SK-N-MC (cell line): ENCODE data around the gene FSD2.

ENCODE experiments used
- DNase-seq: peaks from one replicate; pipeline ENCODE4 v3.0.0-alpha.2; 2011; ENCODE audit warnings: low read depth, low spot score
- H3K27ac ChIP-seq: fragments of 200-600 bp; sonication (generic); 2 replicates; pipeline ENCODE4 v1.5.1; 2016; ENCODE audit warnings: mixed run types
- H3K36me3 ChIP-seq: fragments of 200-600 bp; sonication (generic); 2 replicates; pipeline ENCODE4 v1.6.1; 2017; ENCODE audit warnings: antibody characterized with exemption, low read length, mixed read lengths; ENCODE audit not compliant: insufficient read depth
- H3K4me3 ChIP-seq: fragments of 200-600 bp; sonication (generic); 2 replicates; pipeline ENCODE4 v1.5.1; 2016
- H3K9ac ChIP-seq: fragments of 200-600 bp; sonication (generic); 2 replicates; pipeline ENCODE4 v1.8.0; 2017; ENCODE audit warnings: mixed run types, mixed read lengths; ENCODE audit not compliant: insufficient read length
- H3K9me3 ChIP-seq: fragments of 200-600 bp; sonication (generic); 2 replicates; pipeline ENCODE4 v1.6.1; 2017; ENCODE audit warnings: low read depth, mild to moderate bottlenecking, antibody characterized with exemption, low read length, moderate library complexity, mixed read lengths
- EZH2 ChIP-seq: fragments of 200-600 bp; sonication (generic); IDR thresholded peaks from one replicate; pipeline ENCODE4 v1.6.1; 2017; ENCODE audit warnings: antibody characterized with exemption
- FOXP2 ChIP-seq: optimal IDR thresholded peaks from 2 replicates; pipeline ENCODE3; 2011; ENCODE audit warnings: mild to moderate bottlenecking, moderate library complexity; ENCODE audit not compliant: insufficient read depth; ENCODE audit errors: extremely low read length, control extremely low read depth
- POLR2AphosphoS5 ChIP-seq: IDR thresholded peaks from 2 replicates; pipeline ENCODE4 v1.6.1; 2012; ENCODE audit warnings: mild to moderate bottlenecking, low read depth, low read length, borderline replicate concordance

The FSD2 gene

DNA sequence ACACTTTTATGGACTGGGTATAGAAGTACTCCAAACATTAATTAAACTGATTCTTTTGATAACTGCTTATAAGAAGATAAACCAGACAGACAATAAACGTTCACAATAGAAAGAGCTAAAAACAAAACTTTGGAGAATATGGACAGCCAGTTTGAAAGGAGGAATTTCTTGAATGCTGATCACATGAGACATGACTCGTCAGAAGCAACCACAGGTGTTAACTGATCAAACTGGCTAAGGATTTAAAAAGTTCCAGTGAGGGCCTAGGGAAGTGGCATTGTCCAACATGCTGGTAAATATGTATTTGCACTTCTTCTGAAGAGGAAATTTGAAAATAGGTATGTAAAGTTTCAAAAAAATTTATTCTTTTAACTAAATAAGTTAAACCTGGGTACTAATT, 66.8 kb downstream of the FSD2 start:
- DNase-seq: no peak
- no peak overlapping the region for H3K9ac ChIP-seq
- no peaks in the 10 kb centered on the region for H3K9me3 ChIP-seq
- TF ChIP-seq POLR2AphosphoS5: no peak
- TF ChIP-seq FOXP2: no peak
- TF ChIP-seq EZH2: no peak
- H3K4me3 ChIP-seq: no peak overlapping the region
- no peak overlapping the region for H3K27ac ChIP-seq
- H3K36me3 ChIP-seq: no peaks in the 10 kb centered on the region

DNA sequence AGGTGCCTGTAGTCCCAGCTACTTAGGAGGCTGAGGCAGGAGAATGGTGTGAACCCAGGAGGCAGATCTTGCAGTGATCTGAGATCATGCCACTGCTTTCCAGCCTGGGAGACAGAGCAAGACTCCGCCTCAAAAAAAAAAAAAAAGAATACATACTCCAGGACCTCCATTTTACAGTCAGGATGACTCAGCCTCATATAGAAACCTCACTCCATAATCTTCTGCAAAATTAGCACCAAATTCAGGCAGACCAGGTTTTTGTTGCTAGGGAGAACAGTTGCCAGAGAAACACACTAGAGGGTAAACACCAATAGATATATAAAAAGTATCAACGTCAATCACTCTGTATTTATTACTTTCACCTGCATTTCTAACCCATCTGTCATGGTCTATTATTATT, 67.9 kb downstream of the FSD2 start:
- Histone ChIP-seq H3K4me3 (no peak overlapping the region), H3K27ac (no peak overlapping the region), H3K36me3 (no peaks in the 10 kb centered on the region), H3K9me3 (no peaks in the 10 kb centered on the region), H3K9ac (no peak overlapping the region)
- no peak for DNase-seq
- TF ChIP-seq FOXP2 (no peak), EZH2 (no peak), POLR2AphosphoS5 (no peak)

- TF ChIP-seq POLR2AphosphoS5: no peak
- Histone ChIP-seq H3K27ac (no peak overlapping the region), H3K9me3 (no peaks in the 10 kb centered on the region), H3K36me3 (no peaks in the 10 kb centered on the region), H3K4me3 (no peak overlapping the region), H3K9ac (no peak overlapping the region)
- DNase-seq: no peak
These were observed 74.3 kb downstream of the FSD2 start for GRCh38 chr15:82731527-82731926.

GRCh38 chr15:82730022-82730530, 75.8 kb downstream of the FSD2 start:
- Histone ChIP-seq H3K27ac (no peak overlapping the region), H3K4me3 (no peak overlapping the region), H3K9me3 (no peaks in the 10 kb centered on the region), H3K9ac (no peak overlapping the region), H3K36me3 (no peaks in the 10 kb centered on the region)
- DNase-seq: no peak
- no peak for TF ChIP-seq FOXP2

DNA sequence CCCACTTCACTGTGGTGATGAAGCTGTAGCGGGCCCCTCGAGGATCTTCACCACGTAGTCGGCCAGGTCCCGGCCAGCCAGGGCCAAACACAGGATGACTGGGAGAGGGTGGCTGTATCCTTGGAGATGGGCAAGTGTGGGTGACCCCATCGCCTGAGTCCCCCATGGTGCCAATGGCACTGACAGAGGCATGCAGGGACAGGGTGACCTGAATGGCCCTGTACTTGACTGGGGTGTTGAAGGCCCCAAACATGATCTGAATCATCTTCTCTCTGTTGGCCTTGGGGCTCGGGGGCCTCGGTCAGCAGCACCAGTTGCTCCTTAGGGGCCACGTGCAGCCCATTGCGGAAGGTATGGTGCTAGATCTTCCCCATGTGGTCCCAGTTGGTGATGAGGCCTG, 79.1 kb downstream of the FSD2 start:
- H3K9me3 ChIP-seq: no peaks in the 10 kb centered on the region
- no peak for DNase-seq
- H3K36me3 ChIP-seq: no peaks in the 10 kb centered on the region
- H3K9ac ChIP-seq: no peak overlapping the region
- no peak overlapping the region for H3K27ac ChIP-seq
- no peak for TF ChIP-seq POLR2AphosphoS5
- no peak for TF ChIP-seq FOXP2
- TF ChIP-seq EZH2: no peak
- no peak overlapping the region for H3K4me3 ChIP-seq

DNA sequence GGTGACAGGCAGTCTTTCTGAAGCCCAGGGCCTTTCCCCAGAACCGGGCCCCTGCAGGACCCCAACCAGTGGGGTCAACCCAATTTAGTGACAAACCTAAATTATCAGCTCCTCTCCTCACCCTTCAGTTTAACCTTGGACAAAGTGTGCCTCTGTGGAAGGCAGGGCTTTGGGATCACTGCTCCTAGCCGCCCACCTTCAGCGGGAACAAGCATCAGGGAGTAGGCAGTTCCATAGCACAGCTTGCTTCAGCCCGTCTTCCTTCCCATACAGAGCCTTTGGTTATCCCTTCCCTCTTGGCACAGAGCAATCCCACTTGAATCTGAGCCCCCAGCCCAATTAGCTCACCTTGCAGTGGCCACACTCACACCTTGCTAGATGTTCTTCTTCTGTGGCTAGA, 90.9 kb downstream of the FSD2 start:
- no peak for DNase-seq
- Histone ChIP-seq H3K9ac (no peak overlapping the region), H3K36me3 (no peaks in the 10 kb centered on the region), H3K9me3 (no peaks in the 10 kb centered on the region), H3K27ac (no peak overlapping the region), H3K4me3 (no peak overlapping the region)
- TF ChIP-seq EZH2: no peak

DNA sequence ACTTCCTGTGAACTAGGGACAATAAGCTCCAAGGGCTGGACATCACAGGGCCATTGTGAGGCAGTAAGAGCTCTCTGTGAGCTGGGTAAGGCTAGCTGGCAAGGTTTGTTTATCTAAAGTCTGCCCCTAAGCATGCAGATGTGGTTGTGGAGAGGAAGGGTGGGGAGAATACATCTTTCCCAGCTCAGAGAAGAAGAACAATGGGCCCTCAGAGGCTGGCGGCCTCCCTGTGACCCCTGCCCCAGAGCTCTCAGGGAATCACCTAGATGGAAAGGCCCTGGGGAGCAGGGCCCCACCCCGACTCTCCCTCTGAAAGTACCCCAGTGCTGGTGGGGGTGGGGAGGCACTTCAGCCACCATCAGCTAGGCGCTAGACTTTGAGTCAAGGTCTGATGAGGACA, 91.9 kb downstream of the FSD2 start:
- no peak overlapping the region for H3K4me3 ChIP-seq
- TF ChIP-seq FOXP2: no peak
- no peak for TF ChIP-seq EZH2
- TF ChIP-seq POLR2AphosphoS5: no peak
- H3K9me3 ChIP-seq: no peaks in the 10 kb centered on the region
- H3K36me3 ChIP-seq: no peaks in the 10 kb centered on the region
- H3K27ac ChIP-seq: no peak overlapping the region
- DNase-seq: no peak
- H3K9ac ChIP-seq: no peak overlapping the region

GRCh38 chr15:82712036-82712435, 93.8 kb downstream of the FSD2 start:
- DNase-seq: no peak
- Histone ChIP-seq H3K4me3 (no peak overlapping the region), H3K9me3 (no peaks in the 10 kb centered on the region), H3K27ac (no peak overlapping the region), H3K9ac (no peak overlapping the region), H3K36me3 (no peaks in the 10 kb centered on the region)
- no peak for TF ChIP-seq EZH2
- TF ChIP-seq FOXP2: no peak
- TF ChIP-seq POLR2AphosphoS5: no peak

GRCh38 chr15:82710926-82711490, 94.9 kb downstream of the FSD2 start:
- H3K9me3 ChIP-seq: no peaks in the 10 kb centered on the region
- no peak overlapping the region for H3K9ac ChIP-seq
- H3K4me3 ChIP-seq: no peak overlapping the region
- H3K36me3 ChIP-seq: no peaks in the 10 kb centered on the region
- DNase-seq: no peak
- no peak overlapping the region for H3K27ac ChIP-seq
- TF ChIP-seq EZH2: no peak
- TF ChIP-seq FOXP2: no peak
- TF ChIP-seq POLR2AphosphoS5: no peak
